ENCODE measurements around the gene TMPRSS11A.

The TMPRSS11A gene

GRCh38 chr4:67861513-67861912 is 101.8 kb downstream of the TMPRSS11A start:
- DNase-seq (ENCODE audit: low read depth), result no peak
- H3K4me3 ChIP-seq (ENCODE audit: low read length), result no peak overlapping the region
- TF ChIP-seq, protein P1, sequence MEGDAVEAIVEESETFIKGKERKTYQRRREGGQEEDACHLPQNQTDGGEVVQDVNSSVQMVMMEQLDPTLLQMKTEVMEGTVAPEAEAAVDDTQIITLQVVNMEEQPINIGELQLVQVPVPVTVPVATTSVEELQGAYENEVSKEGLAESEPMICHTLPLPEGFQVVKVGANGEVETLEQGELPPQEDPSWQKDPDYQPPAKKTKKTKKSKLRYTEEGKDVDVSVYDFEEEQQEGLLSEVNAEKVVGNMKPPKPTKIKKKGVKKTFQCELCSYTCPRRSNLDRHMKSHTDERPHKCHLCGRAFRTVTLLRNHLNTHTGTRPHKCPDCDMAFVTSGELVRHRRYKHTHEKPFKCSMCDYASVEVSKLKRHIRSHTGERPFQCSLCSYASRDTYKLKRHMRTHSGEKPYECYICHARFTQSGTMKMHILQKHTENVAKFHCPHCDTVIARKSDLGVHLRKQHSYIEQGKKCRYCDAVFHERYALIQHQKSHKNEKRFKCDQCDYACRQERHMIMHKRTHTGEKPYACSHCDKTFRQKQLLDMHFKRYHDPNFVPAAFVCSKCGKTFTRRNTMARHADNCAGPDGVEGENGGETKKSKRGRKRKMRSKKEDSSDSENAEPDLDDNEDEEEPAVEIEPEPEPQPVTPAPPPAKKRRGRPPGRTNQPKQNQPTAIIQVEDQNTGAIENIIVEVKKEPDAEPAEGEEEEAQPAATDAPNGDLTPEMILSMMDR (conservative IDR thresholded peaks at IDR 0.05; ENCODE audit: low read length), result no peak

All from AG10803 (cell line).